CD8-positive, alpha-beta memory T cell (primary cell): Measurements from ENCODE around the gene SERPINA10. TPM values are rescaled to one million over a fixed set of nuclear protein-coding genes. Genes with fewer than 3 reads are reported as not detected.

Experiments
- CTCF ChIA-PET: fragments of 350-600 bp; sonication (Branson Sonifier 250); formaldehyde crosslinking; loops from one replicate; lab custom pipeline; 2021; ENCODE audit warnings: antibody characterized with exemption; lab: Charles Lee
- POLR2A ChIA-PET: fragments of 350-600 bp; sonication (Branson Sonifier 250); formaldehyde crosslinking; loops from one replicate; lab custom pipeline; 2021; ENCODE audit warnings: antibody characterized with exemption; lab: Charles Lee
- DNase-seq, 5 donors: peaks; one replicate each; pipeline versions ENCODE4 v3.0.0 to v3.0.0-alpha.2; 2020 to 2022; ENCODE audit warnings: mixed read lengths in 1 of 5
- H3K27ac ChIP-seq: one replicate; pipeline ENCODE4 v1.7.0; 2013; ENCODE audit warnings: low read depth, mild to moderate bottlenecking, low read length, moderate library complexity
- H3K27me3 ChIP-seq: 2 replicates; pipeline ENCODE4 v1.7.0; 2013; ENCODE audit warnings: low read length, mild to moderate bottlenecking; ENCODE audit not compliant: insufficient read depth, poor library complexity, severe bottlenecking
- H3K36me3 ChIP-seq: 2 replicates; pipeline ENCODE4 v1.7.0; 2013; ENCODE audit warnings: mild to moderate bottlenecking, low read length, moderate library complexity; ENCODE audit not compliant: insufficient read depth
- H3K4me1 ChIP-seq: 2 replicates; pipeline ENCODE4 v1.7.0; 2013; ENCODE audit warnings: mild to moderate bottlenecking, low read length, moderate library complexity; ENCODE audit not compliant: insufficient read depth
- H3K4me3 ChIP-seq: 2 replicates; pipeline ENCODE4 v1.7.0; 2013; ENCODE audit warnings: mild to moderate bottlenecking, low read length
- H3K9me3 ChIP-seq: 2 replicates; pipeline ENCODE4 v1.7.0; 2013; ENCODE audit warnings: mild to moderate bottlenecking, low read length
- H3K27ac Mint-ChIP-seq, 8 donors: one replicate each; pipeline ENCODE4 v1.8.0; 2020 to 2021; ENCODE audit warnings: mixed read lengths in 8 of 8, mild to moderate bottlenecking in 6 of 8, inconsistent platforms in 3 of 8, moderate library complexity in 3 of 8
- H3K27me3 Mint-ChIP-seq, 2 donors: one replicate each; pipeline ENCODE4 v1.8.0; 2020 to 2021; ENCODE audit warnings: mixed read lengths in 2 of 2, mild to moderate bottlenecking in 1 of 2, moderate library complexity in 1 of 2
- H3K36me3 Mint-ChIP-seq, 3 donors: one replicate each; pipeline ENCODE4 v1.8.0; 2020 to 2021; ENCODE audit warnings: mixed read lengths in 3 of 3, inconsistent platforms in 1 of 3, mild to moderate bottlenecking in 1 of 3
- H3K4me1 Mint-ChIP-seq, 3 donors: one replicate each; pipeline ENCODE4 v1.8.0; 2020 to 2021; ENCODE audit warnings: mixed read lengths in 3 of 3, inconsistent platforms in 1 of 3, mild to moderate bottlenecking in 1 of 3
- H3K4me3 Mint-ChIP-seq, 7 donors: one replicate each; pipeline ENCODE4 v1.8.0; 2020 to 2021; ENCODE audit warnings: mixed read lengths in 7 of 7, mild to moderate bottlenecking in 6 of 7, moderate library complexity in 4 of 7, inconsistent platforms in 2 of 7
- H3K9me3 Mint-ChIP-seq, 5 donors: one replicate each; pipeline ENCODE4 v1.8.0; 2020 to 2022; ENCODE audit warnings: mixed read lengths in 5 of 5, mild to moderate bottlenecking in 3 of 5, moderate library complexity in 2 of 5, inconsistent platforms in 1 of 5
- polyA plus RNA-seq: library from polyadenylated mRNA; unstranded; fragments of 300-500 nt; fragmentation: Illumina TruSeq; gene quantifications from one replicate; pipeline ENCODE4 v1.2.3, GENCODE V29; 2021
- total RNA-seq, 2 experiments: library from RNA; stranded (reverse); gene quantifications; one replicate each; pipeline ENCODE4 v1.2.3, GENCODE V29; 2021

SERPINA10 gene
- total and polyA plus RNA-seq, 3 experiments from 2014 or later, result not detected

DNA sequence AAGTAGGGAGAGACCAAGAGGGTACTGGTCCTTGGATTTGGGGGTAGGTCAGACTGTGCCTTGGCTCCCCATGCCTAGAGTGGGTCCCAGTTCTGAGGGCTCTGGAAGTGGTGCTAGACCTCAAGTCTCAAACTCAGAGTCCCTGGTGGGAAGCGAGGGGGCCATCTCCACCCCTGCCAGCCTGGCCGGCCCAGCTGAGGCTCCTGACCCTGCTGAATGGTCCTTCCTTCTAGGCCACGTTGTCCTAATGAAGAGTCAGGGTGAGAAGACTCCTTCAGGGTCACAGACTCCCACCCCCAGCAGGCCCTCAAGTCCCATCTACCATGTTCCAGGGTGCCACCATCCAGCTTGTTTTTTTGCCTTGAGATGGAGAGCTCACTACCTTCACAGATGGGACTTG lies 17.2 kb upstream of the SERPINA10 start:
- Histone ChIP-seq H3K27me3 (no peaks in the 10 kb centered on the region), H3K36me3 (no peaks in the 10 kb centered on the region), H3K4me1 (no peaks in the 10 kb centered on the region), H3K9me3 (no peaks in the 10 kb centered on the region), H3K4me3 (no peak overlapping the region), H3K27ac (no peak overlapping the region)
- no peaks in the 10 kb centered on the region for H3K4me1 Mint-ChIP-seq
- peaks cover 0 to 7% (median 0%) of the 10 kb centered on the region in 3 donors for H3K36me3 Mint-ChIP-seq
- CTCF ChIA-PET, result no interaction called here
- H3K4me3 Mint-ChIP-seq, result no peak overlapping the region
- H3K27ac Mint-ChIP-seq, result no peak overlapping the region
- no peak for DNase-seq
- H3K9me3 Mint-ChIP-seq, result peaks cover 10 to 23% (median 15%) of the 10 kb centered on the region in 5 donors
- POLR2A ChIA-PET, result no interaction called here
- peaks cover 2 to 20% of the 10 kb centered on the region in 2 donors for H3K27me3 Mint-ChIP-seq

DNA sequence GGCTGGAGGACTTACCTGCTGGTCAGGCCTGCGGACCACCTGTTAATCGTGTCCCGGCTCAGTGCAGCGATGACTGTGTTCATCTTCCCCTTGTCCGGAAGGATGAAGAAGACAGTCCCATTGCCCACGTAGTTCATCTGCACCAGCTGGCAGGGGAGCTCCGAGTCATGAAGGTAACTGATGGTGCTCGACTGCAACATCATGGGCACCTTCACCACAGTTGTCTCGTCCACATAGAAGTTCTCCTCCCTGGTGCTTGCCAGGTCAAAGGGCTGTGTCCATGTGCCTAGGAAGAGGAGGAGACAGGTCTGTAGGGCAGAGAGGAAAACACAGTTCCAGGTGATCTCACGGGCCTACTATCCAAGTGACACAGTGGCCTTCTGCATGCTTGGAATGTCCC lies 16.7 kb upstream of the SERPINA10 start:
- ChIA-PET POLR2A (no interaction called here), CTCF (no interaction called here)
- Histone ChIP-seq H3K36me3 (no peaks in the 10 kb centered on the region), H3K9me3 (no peaks in the 10 kb centered on the region), H3K27me3 (no peaks in the 10 kb centered on the region), H3K27ac (no peak overlapping the region), H3K4me1 (no peaks in the 10 kb centered on the region), H3K4me3 (no peak overlapping the region)
- no peak for DNase-seq
- no peak overlapping the region for H3K27ac Mint-ChIP-seq
- H3K9me3 Mint-ChIP-seq, result peaks cover 9 to 23% (median 15%) of the 10 kb centered on the region in 5 donors
- H3K4me1 Mint-ChIP-seq, result no peaks in the 10 kb centered on the region
- H3K4me3 Mint-ChIP-seq, result no peak overlapping the region
- H3K36me3 Mint-ChIP-seq, result peaks cover 0 to 7% (median 0%) of the 10 kb centered on the region in 3 donors
- peaks cover 2 to 20% of the 10 kb centered on the region in 2 donors for H3K27me3 Mint-ChIP-seq

DNA sequence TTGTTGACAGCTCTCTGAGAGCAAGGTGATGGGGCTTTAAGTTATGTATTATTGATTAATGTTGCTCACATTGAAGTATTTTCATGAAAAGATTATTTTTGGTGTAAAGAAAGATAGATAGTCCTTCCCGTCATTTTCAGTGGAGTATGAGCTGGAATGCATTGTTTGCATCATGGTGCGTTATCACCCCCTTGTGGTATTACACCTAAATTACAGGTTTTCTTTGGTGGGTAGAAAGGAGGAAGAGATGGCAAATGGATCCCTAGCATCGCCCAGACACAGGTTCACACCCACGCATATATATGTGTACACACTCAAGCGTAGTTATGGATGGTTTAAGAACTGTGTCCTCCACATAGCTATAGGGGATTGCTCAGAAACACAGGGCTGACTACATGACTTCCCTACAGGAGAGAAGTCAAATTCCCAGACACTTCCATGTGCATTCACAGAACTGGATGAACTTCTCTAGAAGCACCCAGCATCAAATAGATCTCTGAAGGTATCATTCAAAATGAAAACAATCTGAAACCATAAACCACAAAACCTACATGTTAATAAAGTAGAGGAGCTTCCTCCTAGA lies 14.4 kb upstream of the SERPINA10 start:
- no peaks in the 10 kb centered on the region for H3K4me1 ChIP-seq
- Mint-ChIP-seq H3K27ac (no peak overlapping the region), H3K4me3 (no peak overlapping the region), H3K9me3 (peaks cover 10 to 25% (median 15%) of the 10 kb centered on the region in 5 donors), H3K4me1 (no peaks in the 10 kb centered on the region), H3K27me3 (peaks cover 2 to 11% of the 10 kb centered on the region in 2 donors), H3K36me3 (peaks cover 0 to 7% (median 0%) of the 10 kb centered on the region in 3 donors)
- H3K4me3 ChIP-seq, result no peak overlapping the region
- POLR2A ChIA-PET, result no interaction called here
- no peaks in the 10 kb centered on the region for H3K36me3 ChIP-seq
- no peaks in the 10 kb centered on the region for H3K27me3 ChIP-seq
- CTCF ChIA-PET, result no interaction called here
- no peaks in the 10 kb centered on the region for H3K9me3 ChIP-seq
- H3K27ac ChIP-seq, result no peak overlapping the region
- no peak for DNase-seq

DNA sequence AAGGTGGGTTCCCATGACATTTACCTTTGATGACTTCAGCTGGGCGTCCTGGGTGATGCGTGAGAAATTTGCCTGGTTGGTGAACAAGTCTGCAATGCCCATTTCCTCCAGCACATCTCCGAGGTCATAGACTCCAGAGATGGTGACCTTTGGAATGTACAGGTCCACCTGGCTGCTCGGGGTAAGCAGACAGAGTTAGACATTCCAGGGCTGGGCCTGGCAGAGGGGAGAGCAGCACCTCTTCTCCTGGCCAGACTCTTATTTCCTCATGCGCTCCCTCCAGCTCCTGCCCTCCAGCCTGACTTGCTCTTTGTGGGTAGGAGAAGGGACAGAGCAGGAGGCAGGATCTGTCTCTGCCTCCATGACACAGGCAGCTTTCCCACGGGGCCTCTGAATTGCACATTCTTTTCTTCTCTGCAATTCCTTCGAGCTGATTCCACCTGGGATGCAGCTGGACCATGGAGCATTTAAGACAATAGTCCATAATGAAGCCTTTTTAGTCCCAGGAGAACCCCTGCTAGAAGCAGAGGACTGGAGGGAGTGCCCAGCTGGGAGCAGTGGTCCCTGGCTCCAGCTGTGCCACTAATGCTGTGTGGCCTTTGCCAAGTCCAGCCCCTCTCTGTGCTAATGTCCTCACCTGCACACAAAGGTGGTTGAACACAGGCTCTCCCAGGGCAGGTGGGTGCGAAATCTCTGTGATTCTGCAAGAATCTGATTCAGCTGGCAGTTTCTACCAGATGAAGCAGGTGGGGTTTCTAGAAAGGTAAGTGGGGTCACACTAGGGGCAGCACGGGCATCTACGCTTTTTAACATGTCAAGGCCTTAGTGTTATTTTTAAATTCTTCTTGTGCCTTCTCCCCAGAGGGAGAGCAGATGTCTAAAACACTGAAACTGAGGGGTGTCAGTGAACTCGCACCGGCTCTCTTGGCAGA lies 13.2 kb upstream of the SERPINA10 start:
- DNase-seq, result no peak
- Histone ChIP-seq H3K4me1 (no peaks in the 10 kb centered on the region), H3K27me3 (no peaks in the 10 kb centered on the region), H3K36me3 (no peaks in the 10 kb centered on the region), H3K9me3 (no peaks in the 10 kb centered on the region), H3K4me3 (no peak overlapping the region), H3K27ac (no peak overlapping the region)
- CTCF ChIA-PET, result no interaction called here
- H3K27ac Mint-ChIP-seq, result no peak overlapping the region
- H3K4me1 Mint-ChIP-seq, result no peaks in the 10 kb centered on the region
- H3K9me3 Mint-ChIP-seq, result peaks cover 11 to 26% (median 15%) of the 10 kb centered on the region in 5 donors
- no peak overlapping the region for H3K4me3 Mint-ChIP-seq
- H3K27me3 Mint-ChIP-seq, result peaks cover 2 to 7% of the 10 kb centered on the region in 2 donors
- POLR2A ChIA-PET, result no interaction called here
- peaks cover 0 to 7% (median 0%) of the 10 kb centered on the region in 3 donors for H3K36me3 Mint-ChIP-seq

DNA sequence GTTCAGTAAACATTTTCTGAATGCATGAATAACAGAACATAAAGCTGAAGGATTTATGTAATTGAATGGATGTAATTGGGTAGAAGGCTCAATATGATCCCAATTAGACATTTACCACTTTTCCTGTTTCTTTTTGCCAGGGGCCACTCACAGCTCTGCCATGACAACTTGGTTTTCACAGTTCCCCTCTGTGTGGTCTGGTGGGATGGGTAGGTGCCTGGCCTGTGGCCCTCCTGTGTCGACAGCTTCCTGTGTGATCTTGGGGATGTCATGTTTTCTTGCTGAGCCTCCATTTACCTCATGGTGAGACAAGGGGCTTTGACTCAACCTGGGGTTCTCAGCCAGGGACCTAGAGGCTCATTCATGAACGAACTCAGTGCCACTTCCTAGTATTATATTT lies 12.6 kb upstream of the SERPINA10 start:
- no peak overlapping the region for H3K27ac ChIP-seq

DNA sequence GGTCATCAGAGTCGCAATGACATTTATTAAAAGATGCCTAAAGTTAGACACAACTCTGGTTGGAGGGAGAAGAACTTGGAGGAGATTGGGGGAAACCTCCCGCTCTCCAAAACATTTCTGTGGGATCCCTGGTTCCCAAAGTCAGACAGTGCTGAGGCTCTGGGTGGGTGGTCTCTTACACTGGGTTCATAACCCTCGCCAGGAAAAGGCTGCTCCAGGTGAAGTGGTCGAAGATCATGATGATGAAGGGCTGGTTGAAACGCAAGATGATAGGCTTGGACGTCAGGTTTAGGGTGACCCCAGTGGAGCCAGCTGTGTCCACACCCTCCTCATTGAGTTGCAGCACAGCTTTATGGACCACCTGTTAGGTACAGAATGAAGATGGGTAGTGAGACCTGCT lies 11.2 kb upstream of the SERPINA10 start:
- no peak overlapping the region for H3K27ac Mint-ChIP-seq
- Histone ChIP-seq H3K36me3 (no peaks in the 10 kb centered on the region), H3K4me1 (no peaks in the 10 kb centered on the region), H3K4me3 (no peak overlapping the region), H3K9me3 (no peaks in the 10 kb centered on the region), H3K27me3 (no peaks in the 10 kb centered on the region), H3K27ac (no peak overlapping the region)
- DNase-seq, result no peak
- ChIA-PET CTCF (no interaction called here), POLR2A (no interaction called here)
- no peaks in the 10 kb centered on the region for H3K4me1 Mint-ChIP-seq
- H3K4me3 Mint-ChIP-seq, result no peak overlapping the region
- H3K27me3 Mint-ChIP-seq, result peaks cover 2 to 10% of the 10 kb centered on the region in 2 donors
- H3K9me3 Mint-ChIP-seq, result peaks cover 11 to 26% (median 15%) of the 10 kb centered on the region in 5 donors
- H3K36me3 Mint-ChIP-seq, result peaks cover 0 to 6% (median 0%) of the 10 kb centered on the region in 3 donors

More for the DNA sequence above, 12.6 kb upstream of the SERPINA10 start:
- Histone ChIP-seq H3K27me3 (no peaks in the 10 kb centered on the region), H3K36me3 (no peaks in the 10 kb centered on the region), H3K4me1 (no peaks in the 10 kb centered on the region), H3K9me3 (no peaks in the 10 kb centered on the region), H3K4me3 (no peak overlapping the region)
- no peak overlapping the region for H3K27ac Mint-ChIP-seq
- DNase-seq, result no peak
- ChIA-PET CTCF (no interaction called here), POLR2A (no interaction called here)
- H3K4me1 Mint-ChIP-seq, result no peaks in the 10 kb centered on the region
- H3K4me3 Mint-ChIP-seq, result no peak overlapping the region
- peaks cover 2 to 7% of the 10 kb centered on the region in 2 donors for H3K27me3 Mint-ChIP-seq
- peaks cover 11 to 26% (median 15%) of the 10 kb centered on the region in 5 donors for H3K9me3 Mint-ChIP-seq
- peaks cover 0 to 7% (median 0%) of the 10 kb centered on the region in 3 donors for H3K36me3 Mint-ChIP-seq

DNA sequence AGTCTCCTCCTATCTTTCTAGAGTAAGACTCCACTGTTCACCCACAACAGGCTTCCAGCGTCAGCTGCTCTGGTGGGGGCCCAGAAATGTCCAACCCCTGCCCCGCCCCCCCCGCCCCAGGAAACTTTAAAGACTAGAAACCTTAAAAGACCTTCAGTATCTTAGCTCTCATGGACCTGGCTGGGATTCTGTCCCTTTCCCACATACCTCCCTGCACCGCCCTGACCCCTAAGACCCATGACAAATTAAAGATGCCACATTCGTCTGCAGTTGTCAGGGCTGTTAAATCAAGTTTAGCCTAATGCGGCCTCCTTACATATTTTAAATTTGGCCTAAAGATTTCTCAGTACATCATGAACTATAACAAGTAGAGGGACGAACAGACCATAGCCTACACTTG lies 10.0 kb upstream of the SERPINA10 start:
- H3K27ac Mint-ChIP-seq, result no peak overlapping the region
- peaks cover 2 to 11% of the 10 kb centered on the region in 2 donors for H3K27me3 Mint-ChIP-seq
- ChIA-PET CTCF (no interaction called here), POLR2A (no interaction called here)
- peaks cover 9 to 17% (median 11%) of the 10 kb centered on the region in 5 donors for H3K9me3 Mint-ChIP-seq
- Histone ChIP-seq H3K4me1 (no peaks in the 10 kb centered on the region), H3K27me3 (no peaks in the 10 kb centered on the region), H3K4me3 (no peak overlapping the region), H3K9me3 (no peaks in the 10 kb centered on the region), H3K36me3 (no peaks in the 10 kb centered on the region), H3K27ac (no peak overlapping the region)
- H3K36me3 Mint-ChIP-seq, result no peaks in the 10 kb centered on the region
- no peak overlapping the region for H3K4me3 Mint-ChIP-seq
- H3K4me1 Mint-ChIP-seq, result no peaks in the 10 kb centered on the region
- no peak for DNase-seq

DNA sequence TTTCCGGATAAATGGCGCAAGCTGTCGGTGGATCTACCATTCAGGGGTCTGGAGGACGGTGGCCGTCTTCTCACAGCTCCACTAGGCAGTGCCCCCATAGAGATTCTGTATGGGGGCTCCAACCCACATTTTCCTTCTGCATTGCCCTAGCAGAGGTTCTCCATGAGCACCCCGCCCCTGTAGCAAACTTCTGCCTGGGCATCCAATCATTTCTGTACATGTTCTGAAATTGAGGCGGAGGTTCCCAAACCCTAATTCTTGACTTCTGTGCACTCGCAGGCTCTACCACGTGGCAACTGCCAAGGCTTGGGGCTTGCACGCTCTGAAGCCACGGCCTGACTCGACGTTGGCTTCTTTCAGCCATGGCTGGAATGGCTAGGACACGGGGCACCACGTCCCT lies 5.1 kb upstream of the SERPINA10 start:
- POLR2A ChIA-PET, result no interaction called here
- DNase-seq, result no peak
- CTCF ChIA-PET, result no interaction called here
- no peaks in the 10 kb centered on the region for H3K9me3 ChIP-seq
- Mint-ChIP-seq H3K27me3 (peaks cover 4 to 38% of the 10 kb centered on the region in 2 donors), H3K9me3 (peaks cover 0 to 5% (median 3%) of the 10 kb centered on the region in 5 donors), H3K4me3 (no peak overlapping the region), H3K36me3 (no peaks in the 10 kb centered on the region), H3K4me1 (no peaks in the 10 kb centered on the region), H3K27ac (no peak overlapping the region)
- no peak overlapping the region for H3K4me3 ChIP-seq
- no peak overlapping the region for H3K27ac ChIP-seq
- no peaks in the 10 kb centered on the region for H3K27me3 ChIP-seq
- no peaks in the 10 kb centered on the region for H3K4me1 ChIP-seq
- H3K36me3 ChIP-seq, result no peaks in the 10 kb centered on the region
